KBM-7 (cell line): Measurements from ENCODE around the gene C6.
"Not testable (repeated sequence)": the region's sequence is repeated elsewhere in the genome, so short reads cannot be mapped to it uniquely, and the experiment has no call there.

ENCODE experiments used
- DNase-seq: peaks from one replicate; pipeline ENCODE4 v3.0.0-alpha.2; 2015
- in situ Hi-C: fragments of 300-500 bp; cut with MboI; formaldehyde crosslinking; loops from 2 replicates; pipeline ENCODE4 v1.14.3; 2020; ENCODE audit warnings: low sequenced_read_pairs, low pct_unique_long_range_greater_than_20kb, mixed read lengths

Gene C6

DNA sequence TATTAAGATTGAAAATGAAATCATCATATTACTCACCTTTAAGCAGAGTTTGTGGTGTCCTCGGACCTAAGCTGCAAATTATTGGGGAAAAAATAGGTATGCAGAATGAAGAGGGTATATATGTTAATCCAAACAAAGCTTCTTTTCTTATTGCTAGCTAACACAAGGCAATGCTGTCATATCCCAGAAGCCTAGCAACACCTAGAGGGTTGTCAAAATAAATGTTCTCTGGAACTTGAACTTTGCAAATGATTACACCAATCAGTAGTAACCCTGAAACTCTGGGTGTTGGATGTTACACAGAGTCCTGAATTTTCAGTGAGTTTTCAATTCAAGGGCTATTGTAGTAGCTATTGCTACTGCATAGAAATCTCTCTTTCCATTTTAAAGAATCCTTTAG lies at the start of gene C6:
Gene C6, minus strand, starts transcription at position 193 of the 400 bp plus-strand sequence. CDS start 10,302 bp downstream, outside the sequence.
- no peak for DNase-seq
- in situ Hi-C loops: no loop called here

- in situ Hi-C loops: no loop called here
- no peak for DNase-seq
Observed at GRCh38 chr5:41256400-41256799, 43.1 kb upstream of the C6 start.

DNA sequence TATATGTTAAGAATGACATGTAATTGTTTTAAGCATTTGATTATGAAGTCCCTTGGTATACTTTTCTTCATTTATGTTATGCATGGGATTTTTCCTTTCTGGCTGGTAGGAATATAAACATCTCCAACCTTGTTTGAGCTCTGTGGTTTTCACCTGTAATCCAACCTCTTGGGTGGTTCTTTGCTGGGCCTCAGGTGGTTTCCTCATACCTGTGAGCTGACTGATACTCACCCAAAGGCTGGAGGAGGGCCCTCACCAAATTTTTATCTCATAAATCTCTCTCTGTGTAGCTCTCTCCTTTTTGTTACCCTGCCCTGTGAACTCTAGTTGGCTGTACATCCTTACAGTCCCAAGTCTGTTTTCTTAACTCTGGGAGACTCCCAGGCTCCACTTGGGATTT lies 39.8 kb upstream of the C6 start:
- DNase-seq: no peak
- in situ Hi-C loops: no loop called here

- in situ Hi-C loops: no loop called here
- no peak for DNase-seq
Observed at GRCh38 chr5:41252036-41252435, 38.7 kb upstream of the C6 start.

DNA sequence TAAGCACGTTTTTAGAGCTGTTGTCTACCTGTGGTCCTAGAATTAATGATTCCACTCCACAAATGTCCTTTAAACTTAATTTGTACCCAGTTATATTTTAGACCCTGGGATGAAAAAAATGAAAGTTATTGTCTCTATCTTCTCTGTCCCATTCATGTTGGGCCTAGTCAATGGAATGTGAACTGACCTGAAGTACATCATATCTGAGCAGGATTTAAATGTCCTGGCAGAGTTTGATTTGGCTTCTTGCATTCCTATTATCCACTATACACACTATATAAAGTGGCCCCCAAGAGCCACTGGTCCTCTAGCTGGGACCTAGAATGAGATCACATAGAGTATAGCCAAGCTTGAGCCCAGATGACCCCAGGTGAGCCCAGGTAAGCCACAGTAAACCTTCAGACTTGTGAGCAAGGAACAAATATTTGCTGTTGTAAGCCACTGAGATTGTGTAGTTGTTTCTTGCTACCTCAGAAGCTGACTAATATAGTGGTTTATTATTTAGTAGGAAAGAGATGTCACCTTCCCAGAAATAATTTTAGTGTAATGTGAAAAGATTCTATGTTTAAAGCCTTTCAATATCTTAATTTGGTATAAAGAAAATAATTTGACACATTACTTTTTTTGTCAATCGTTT lies 37.1 kb upstream of the C6 start:
- DNase-seq: no peak
- in situ Hi-C loops: no loop called here

- in situ Hi-C loops: no loop called here
Observed at GRCh38 chr5:41247135-41247534, 33.8 kb upstream of the C6 start.

DNA sequence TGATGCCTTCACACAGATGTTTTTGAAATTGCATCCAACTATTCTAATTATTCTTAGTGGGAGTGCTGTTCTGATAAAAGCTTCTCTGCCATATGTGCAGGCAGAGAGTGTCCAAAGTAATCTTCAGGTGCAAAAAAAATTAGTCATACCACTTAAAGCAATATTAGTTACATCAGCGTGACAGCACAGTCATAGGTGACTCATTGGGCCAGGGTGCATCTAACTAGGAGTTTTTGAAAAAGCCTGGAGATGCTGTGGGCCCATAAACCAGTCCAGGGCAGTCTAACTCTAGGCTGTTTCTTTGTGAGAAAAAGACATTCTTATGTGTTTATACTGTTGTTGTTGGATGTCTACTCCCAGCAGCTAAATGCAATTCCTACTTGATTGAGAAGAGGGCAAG lies 33.0 kb upstream of the C6 start:
- in situ Hi-C loops: no loop called here
- DNase-seq: no peak

More at GRCh38 chr5:41247135-41247534, 33.8 kb upstream of the C6 start:
- DNase-seq: no peak

- in situ Hi-C loops: no loop called here
- no peak for DNase-seq
Observed at GRCh38 chr5:41243558-41243957, 30.2 kb upstream of the C6 start.

DNA sequence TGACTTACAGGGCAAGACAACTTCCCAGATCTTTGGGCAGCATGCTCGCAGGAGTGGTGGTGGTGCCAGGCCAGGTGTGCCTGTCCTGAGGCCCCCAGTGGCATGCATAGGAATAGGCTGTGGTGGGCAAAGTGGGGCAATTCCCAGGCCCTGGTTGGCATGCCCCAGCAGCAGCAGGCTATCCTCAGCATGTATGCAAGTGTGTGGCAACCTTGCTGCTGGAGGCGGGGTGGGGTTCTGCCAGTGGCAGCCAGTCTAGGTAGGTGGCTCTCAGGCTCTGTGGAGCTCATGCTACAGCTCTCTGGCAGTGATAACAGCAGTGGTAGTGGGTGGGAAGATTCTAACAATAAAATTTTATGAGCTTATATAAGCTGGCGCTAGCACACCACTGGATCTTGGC lies 27.7 kb upstream of the C6 start:
- in situ Hi-C loops: no loop called here
- DNase-seq: no peak

GRCh38 chr5:41240390-41240789 lies 27.1 kb upstream of the C6 start:
- no peak for DNase-seq
- in situ Hi-C loops: no loop called here

- in situ Hi-C loops: no loop called here
- no peak for DNase-seq
Observed at GRCh38 chr5:41234475-41234874, 21.1 kb upstream of the C6 start.

- in situ Hi-C loops: no loop called here
- DNase-seq: no peak
Observed at GRCh38 chr5:41232797-41233196, 19.5 kb upstream of the C6 start.

- in situ Hi-C loops, DNase-seq: not testable (repeated sequence)
Observed at GRCh38 chr5:41230276-41230675, 16.9 kb upstream of the C6 start.

DNA sequence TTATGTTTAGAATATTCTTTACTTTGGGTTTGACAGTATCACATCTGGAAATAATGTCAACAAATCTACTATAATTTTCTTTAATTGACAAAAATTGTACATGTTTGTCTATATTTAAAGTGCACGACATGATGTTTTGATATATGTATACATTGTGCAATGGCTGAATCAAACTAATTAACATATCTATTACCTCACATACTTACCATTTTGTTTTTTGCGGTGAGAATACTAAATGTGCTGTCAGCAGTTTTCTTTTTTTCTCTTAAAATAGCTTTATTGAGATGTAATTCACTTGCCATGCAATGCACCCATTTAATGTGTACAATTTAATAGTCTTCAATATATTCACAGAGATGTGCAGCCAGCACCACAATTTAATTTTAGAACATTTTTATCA lies 10.6 kb upstream of the C6 start:
- in situ Hi-C loops: no loop called here
- no peak for DNase-seq

- no peak for DNase-seq
- in situ Hi-C loops: no loop called here
Observed at GRCh38 chr5:41219658-41220269, 6.4 kb upstream of the C6 start.

GRCh38 chr5:41218929-41219657 lies 5.8 kb upstream of the C6 start:
- in situ Hi-C loops: no loop called here
- no peak for DNase-seq

DNA sequence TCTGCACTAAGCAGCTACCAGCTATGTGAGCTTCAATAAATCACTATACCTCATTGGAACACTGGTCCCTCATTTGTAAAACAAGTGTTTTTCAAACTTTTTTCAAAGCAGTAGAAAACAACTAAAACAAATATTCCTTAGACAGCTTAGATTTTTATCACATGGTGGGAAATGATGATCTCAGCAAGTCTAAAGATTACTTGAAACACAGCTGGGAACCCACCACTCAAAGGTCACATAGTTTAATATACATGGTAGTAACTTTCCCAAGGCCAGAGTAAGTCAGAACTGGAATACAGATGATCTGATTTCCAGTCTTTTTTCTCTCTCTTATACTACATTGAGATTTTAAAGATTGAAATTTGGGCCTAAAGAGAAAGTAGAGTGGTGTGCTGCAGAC lies 850 bp upstream of the C6 start:
- in situ Hi-C loops: no loop called here
- no peak for DNase-seq

DNA sequence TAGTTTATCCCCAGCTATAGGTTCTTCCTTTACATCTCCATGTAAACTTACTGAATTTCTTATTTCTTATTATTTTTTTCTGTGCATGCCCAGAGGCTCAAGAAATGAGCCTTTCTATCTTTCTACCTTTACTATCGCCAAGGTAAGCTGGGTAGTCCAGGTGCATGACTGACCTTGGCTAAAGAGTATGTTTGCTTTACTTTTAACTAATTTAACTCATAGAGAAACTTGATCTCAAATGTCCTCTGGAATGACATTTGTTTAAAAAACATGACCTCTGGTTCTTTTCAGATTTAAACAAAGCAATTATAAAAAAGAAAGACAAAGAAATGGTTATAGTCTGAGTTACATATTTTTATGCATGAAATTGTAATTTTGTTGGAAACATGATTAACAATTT lies 397 bp downstream of the C6 start:
- in situ Hi-C loops: no loop called here
- DNase-seq: no peak

GRCh38 chr5:41211417-41211816 lies 1.9 kb downstream of the C6 start:
- DNase-seq: no peak
- in situ Hi-C loops: no loop called here

GRCh38 chr5:41205475-41205874 lies 7.9 kb downstream of the C6 start:
- DNase-seq, in situ Hi-C loops: not testable (repeated sequence)

DNA sequence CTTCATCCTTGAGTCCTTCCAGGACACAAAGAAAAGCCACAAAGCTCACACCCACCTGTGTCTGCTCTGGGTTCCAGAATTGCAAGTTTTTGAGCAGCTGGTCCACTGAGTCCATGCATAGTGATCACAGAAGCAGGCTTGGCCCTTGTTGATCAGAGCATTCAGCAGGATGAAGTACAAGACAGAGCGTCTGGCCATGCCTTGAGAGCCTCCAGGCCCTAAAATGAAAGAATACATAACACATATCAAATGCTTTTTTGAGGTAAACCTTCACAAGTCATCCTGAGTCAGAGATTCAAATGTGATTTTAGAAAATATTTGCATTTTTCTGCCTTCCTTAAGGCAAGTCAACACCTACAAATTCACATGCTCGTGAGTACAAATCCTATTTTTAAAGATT lies 10.3 kb downstream of the C6 start:
- DNase-seq: no peak
- in situ Hi-C loops: no loop called here
